A204.1 (cell line): ENCODE measurements around the gene KEAP1.

Source experiments
- FAIRE-seq: peaks from 2 replicates; lab custom pipeline; 2012; peaks lifted over from hg19 to GRCh38; lab: Jason Lieb, UNC

The KEAP1 gene

DNA sequence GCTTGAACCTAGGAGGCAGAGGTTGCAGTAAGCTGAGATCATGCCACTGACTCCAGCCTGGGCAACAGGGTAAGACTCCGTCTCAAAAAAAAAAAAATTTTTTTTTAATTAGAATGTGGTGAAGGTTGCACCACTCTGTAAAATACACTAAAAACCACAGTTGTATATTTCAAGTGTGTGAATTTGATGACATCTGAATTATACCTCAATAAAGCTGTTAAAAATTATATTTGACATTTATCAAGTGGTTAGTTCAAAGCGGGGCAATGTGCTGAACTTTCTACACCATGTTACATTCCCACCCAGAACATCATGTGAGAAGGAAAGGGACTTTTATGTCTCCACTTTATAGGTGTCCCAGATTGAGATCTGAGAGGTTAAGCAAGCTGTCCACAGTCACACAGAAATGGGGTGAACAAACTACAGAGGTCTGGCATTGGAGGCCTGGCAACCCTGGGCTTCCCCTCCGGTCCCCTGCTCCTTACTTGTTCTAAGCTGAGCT, 20.0 kb upstream of the KEAP1 start:
- no peak for FAIRE-seq

- no peak for FAIRE-seq
Observed at GRCh38 chr19:10521461-10522171, 18.5 kb upstream of the KEAP1 start.

GRCh38 chr19:10520652-10521318, 17.6 kb upstream of the KEAP1 start:
- FAIRE-seq, result no peak

DNA sequence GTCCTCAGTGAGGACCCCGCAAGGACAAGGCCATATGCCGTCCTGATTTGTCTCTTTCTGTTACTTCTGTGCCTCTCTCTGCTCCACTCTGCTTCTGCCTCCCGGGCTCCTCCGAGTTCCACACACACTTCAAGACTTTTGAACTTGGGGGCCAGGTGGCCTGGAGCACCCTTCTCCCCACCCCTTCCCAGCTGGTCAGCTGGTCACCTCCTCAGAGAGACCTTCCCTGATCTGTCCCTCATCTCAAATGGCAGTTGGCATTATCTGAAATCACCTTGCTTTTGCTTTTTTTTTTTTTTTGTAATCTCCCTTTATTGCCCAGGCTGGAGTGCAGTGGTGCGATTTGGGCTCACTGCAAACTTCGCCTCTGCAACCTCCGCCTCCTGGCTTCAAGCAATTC, 16.3 kb upstream of the KEAP1 start:
- FAIRE-seq, result no peak

- FAIRE-seq, result no peak
Observed at GRCh38 chr19:10518444-10519361, 15.5 kb upstream of the KEAP1 start.

- FAIRE-seq, result no peak
Observed at GRCh38 chr19:10517760-10518443, 14.7 kb upstream of the KEAP1 start.

GRCh38 chr19:10517361-10517759, 14.2 kb upstream of the KEAP1 start, which contains the start of gene S1PR5:
Gene S1PR5, minus strand, starts transcription at chr19:10517447. Its CDS starts 2,436 bp downstream, at chr19:10515011.
- no peak for FAIRE-seq

GRCh38 chr19:10516671-10517286, 13.6 kb upstream of the KEAP1 start:
- FAIRE-seq, result no peak

DNA sequence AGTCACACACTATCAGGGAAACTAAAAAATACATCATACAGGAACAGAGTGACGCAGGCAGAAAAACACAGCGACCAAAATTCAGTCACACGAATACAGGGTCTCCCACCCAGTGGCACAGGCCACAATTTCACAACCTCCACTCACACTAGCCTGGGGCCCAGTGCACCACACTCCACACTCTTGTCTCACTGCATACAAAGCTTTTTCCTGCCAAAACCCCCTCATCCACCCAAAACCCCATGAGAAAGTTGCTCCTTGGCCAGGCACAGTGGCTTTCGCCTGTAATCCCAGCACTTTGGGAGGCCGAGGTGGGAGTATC, 12.9 kb upstream of the KEAP1 start:
- FAIRE-seq, result no peak

DNA sequence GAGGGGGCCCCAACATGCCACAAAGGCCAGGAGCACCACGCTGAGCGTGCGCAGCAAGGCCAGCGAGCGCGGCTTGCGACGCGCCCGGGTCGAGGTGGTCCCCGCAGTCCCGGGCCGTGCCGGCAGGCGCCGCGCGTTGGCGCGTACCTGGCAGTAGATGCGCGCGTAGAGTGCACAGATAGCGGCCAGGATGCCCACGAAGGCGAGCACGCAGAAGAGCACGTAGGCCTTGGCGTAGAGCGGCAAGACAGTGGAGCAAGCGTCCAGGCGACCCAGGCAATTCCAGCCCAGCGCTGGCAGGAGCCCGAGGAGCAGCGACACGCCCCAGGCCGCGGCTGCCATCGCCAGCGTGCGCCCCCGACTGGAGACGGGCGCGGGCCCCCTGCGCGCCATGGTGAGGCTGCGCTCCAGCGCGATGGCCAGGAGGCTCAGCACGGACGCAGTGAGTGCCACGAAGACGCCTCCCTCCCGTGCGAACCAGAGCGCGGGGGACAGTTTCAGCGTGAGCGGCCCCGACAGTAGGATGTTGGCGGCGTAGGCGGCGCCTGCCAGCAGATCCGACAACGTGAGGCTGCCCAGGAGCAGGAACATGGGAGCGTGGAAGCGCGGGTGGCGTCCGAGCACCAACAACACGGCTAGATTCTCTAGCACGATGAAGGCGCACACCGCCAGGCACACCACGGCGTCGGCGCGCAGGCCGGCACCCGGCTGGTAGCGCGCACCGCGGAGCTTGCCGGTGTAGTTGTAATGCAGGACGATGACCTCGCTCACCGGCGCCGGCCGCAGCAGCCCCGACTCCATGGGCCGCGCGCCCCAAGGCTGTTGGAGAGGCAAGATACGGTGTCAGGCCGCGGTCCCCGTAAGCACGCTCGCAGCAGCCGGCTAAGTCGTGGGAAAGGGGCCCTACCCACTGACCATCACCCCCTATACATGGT, 11.3 kb upstream of the KEAP1 start:
- FAIRE-seq, result no peak

DNA sequence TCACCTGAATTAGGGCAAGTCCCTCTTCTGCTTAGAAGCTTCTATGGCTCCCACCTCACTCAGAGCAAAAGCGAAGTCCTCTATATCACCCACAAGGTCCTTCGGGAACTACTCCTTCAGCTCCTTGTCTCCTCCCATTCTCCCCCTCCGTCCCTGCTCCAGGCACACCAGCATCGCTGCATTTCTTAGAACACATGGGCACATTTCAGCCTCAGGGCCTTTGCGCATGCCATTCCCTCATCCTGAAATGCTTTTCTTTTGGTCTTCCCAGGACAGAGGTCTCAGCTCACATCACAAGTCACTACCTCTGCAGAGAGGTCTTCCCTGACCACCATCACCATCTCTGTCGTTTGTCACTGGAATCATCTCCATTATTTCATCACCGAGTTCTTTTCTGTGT, 10.1 kb upstream of the KEAP1 start:
- no peak for FAIRE-seq

- FAIRE-seq, result no peak
Observed at GRCh38 chr19:10510301-10510802, 7.2 kb upstream of the KEAP1 start.

DNA sequence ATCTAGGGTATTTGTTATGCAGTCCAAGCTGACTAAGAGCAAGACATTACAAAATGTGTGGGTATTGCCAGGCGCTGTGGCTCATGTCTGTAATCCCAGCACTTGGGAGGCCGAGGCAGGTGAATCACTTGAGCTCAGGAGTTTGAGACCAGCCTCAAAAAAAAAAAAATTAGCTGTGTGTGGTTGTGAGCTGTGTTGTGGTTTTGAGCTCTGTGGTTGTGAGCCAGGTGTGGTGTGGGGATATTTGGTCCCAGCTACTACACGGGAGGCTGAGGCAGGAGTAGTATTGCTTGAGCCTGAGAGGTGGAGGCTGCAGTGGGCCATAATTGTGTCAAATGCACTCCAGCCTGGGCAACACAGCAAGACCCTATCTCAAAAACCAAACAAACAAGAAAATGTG, 5.6 kb upstream of the KEAP1 start:
- FAIRE-seq, result no peak

DNA sequence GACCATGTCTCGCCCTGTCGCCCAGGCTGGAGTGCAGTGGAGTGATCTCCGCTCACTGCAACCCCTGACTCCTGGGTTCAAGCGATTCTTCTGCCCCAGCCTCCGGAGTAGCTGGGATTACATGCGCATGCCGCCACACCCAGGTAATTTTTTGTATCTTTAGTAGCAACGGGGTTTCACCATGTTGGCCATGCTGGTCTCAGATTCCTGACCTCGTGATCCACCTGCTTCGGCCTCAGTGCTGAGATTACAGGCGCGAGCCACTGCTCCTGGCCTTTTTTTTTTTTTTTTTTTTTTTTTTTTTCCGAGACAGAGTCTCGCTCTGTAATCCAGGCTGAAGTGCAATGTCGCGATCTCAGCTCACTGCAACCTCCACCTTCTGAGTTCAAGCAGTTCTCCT, 4.9 kb upstream of the KEAP1 start:
- FAIRE-seq, result no peak

DNA sequence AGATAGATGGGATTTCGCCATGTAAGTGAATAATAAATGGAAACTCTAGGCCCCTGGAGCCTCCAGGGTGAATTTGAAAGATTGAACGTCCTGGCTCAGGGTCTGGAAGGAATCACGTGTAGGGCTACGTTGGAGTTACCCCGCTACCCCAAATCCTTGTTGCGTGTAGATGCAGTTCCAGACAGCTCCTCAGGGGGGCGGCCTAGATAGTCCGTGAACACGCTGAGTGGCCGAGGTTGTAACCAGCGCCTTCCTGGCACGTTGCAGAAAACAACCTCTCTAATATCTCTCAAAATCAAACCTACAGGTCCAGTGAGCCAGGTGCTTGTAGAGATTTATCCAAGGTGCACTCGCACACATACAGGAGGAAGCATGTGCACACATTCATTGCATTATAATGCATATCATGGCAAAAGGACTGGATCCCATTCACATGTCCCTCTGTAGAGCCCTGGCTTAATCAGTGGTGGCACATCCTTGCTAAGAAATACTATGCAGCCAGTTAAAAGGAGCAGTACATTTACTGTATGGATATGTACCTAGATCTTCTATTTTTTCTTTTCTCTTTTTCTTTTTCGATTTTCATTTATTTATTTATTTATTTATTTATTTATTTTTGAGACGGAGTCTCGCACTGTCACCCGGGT, 2.5 kb upstream of the KEAP1 start:
- no peak for FAIRE-seq

DNA sequence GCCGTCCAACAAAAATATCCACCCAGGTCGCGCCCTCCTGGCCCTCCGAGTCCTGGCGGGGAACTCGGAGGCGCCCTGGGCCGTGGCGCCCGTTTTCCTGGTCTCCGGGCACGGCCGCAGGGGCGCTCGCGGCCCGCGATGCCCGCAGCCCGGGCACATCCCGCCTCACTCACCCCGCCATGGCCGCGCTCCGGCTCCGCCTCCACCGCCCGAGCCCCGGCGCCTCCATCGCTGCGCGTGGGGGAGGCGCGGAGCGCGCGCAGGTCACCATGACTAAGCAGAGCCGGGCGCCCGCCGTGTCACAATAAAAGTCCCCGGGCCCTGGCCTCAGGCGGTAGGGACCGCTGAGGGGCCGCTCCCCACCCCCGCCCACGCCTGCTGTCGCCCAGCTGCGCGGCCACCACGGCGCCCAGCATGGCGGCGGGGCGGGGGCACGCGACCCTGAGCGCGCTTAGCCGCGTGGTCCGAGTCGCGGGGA, 593 bp downstream of the KEAP1 start:
- no peak for FAIRE-seq

- FAIRE-seq, result no peak
Observed at GRCh38 chr19:10501971-10502523, 1.1 kb downstream of the KEAP1 start.

GRCh38 chr19:10500247-10500592, 2.9 kb downstream of the KEAP1 start:
- FAIRE-seq, result no peak

DNA sequence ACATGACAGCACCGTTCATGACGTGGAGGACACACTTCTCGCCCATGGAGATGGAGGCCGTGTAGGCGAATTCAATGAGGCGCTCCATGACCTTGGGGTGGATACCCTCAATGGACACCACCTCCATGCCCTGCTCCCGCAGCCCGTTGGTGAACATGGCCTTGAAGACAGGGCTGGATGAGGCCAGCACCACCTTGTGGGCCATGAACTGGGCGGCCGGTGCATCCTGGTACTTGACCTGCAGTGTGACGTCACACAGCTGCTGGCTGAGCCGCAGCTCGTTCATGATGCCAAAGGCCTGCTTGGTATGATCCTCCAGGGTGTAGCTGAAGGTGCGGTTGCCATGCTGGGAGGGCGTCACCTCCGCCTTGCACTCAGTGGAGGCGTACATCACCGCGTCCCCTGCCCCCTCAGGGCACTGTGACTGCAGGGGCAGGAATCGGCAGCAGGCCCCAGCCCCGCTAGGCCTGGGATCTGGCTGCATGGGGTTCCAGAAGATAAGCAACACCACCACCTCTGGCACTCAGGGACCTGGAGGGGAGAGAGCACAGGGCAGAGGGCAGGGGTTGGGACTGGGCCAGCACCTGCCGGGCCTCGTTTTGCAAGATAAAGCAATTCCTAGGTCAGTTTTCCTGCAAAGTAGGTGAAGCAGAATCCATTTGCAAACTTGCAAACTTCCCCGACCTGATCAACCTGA, 3.5 kb downstream of the KEAP1 start:
- no peak for FAIRE-seq
